ENCODE data around the gene RALB.

Gene RALB

GRCh38 chr2:120244656-120245519 is 7.8 kb upstream of the RALB start:
- Histone ChIP-seq H3K27me3 (ENCODE audit: insufficient read depth, low read length) (no peaks in the 10 kb centered on the region), H3K27ac (ENCODE audit: low read depth, low read length) (no peak overlapping the region), H3K4me3 (ENCODE audit: low read depth, low read length) (no peak overlapping the region), H3K36me3 (ENCODE audit: insufficient read depth, low read length) (no peaks in the 10 kb centered on the region), H3K4me1 (ENCODE audit: control insufficient read depth, insufficient read depth, low read length, unreplicated experiment) (peaks cover 11% of the 10 kb centered on the region), H3K79me2 (ENCODE audit: control insufficient read depth, insufficient read depth, low read length, unreplicated experiment) (no peaks in the 10 kb centered on the region), H2AFZ (ENCODE audit: low read length, unreplicated experiment) (no peak overlapping the region)

GRCh38 chr2:120245520-120246332 is 6.9 kb upstream of the RALB start:
- peaks cover 7% of the 10 kb centered on the region for H3K4me1 ChIP-seq (ENCODE audit: control insufficient read depth, insufficient read depth, low read length, unreplicated experiment)

GRCh38 chr2:120246546-120247300 is 5.9 kb upstream of the RALB start:
- H3K79me2 ChIP-seq (ENCODE audit: control insufficient read depth, insufficient read depth, low read length, unreplicated experiment): no peaks in the 10 kb centered on the region
- H2AFZ ChIP-seq (ENCODE audit: low read length, unreplicated experiment): no peak overlapping the region
- no peak overlapping the region for H3K27ac ChIP-seq (ENCODE audit: low read depth, low read length)
- no peaks in the 10 kb centered on the region for H3K27me3 ChIP-seq (ENCODE audit: insufficient read depth, low read length)
- no peaks in the 10 kb centered on the region for H3K36me3 ChIP-seq (ENCODE audit: insufficient read depth, low read length)
- H3K4me1 ChIP-seq (ENCODE audit: control insufficient read depth, insufficient read depth, low read length, unreplicated experiment): peaks cover 9% of the 10 kb centered on the region
- no peak overlapping the region for H3K4me3 ChIP-seq (ENCODE audit: low read depth, low read length)

More at GRCh38 chr2:120245520-120246332, 6.9 kb upstream of the RALB start:
- no peaks in the 10 kb centered on the region for H3K27me3 ChIP-seq (ENCODE audit: insufficient read depth, low read length)
- H2AFZ ChIP-seq (ENCODE audit: low read length, unreplicated experiment): no peak overlapping the region
- H3K79me2 ChIP-seq (ENCODE audit: control insufficient read depth, insufficient read depth, low read length, unreplicated experiment): no peaks in the 10 kb centered on the region
- no peak overlapping the region for H3K4me3 ChIP-seq (ENCODE audit: low read depth, low read length)
- no peak overlapping the region for H3K27ac ChIP-seq (ENCODE audit: low read depth, low read length)
- H3K36me3 ChIP-seq (ENCODE audit: insufficient read depth, low read length): no peaks in the 10 kb centered on the region

- Histone ChIP-seq H3K27me3 (ENCODE audit: insufficient read depth, low read length) (no peaks in the 10 kb centered on the region), H3K27ac (ENCODE audit: low read depth, low read length) (no peak overlapping the region), H3K79me2 (ENCODE audit: control insufficient read depth, insufficient read depth, low read length, unreplicated experiment) (no peaks in the 10 kb centered on the region), H2AFZ (ENCODE audit: low read length, unreplicated experiment) (no peak overlapping the region), H3K4me3 (ENCODE audit: low read depth, low read length) (no peak overlapping the region), H3K4me1 (ENCODE audit: control insufficient read depth, insufficient read depth, low read length, unreplicated experiment) (peaks cover 12% of the 10 kb centered on the region), H3K36me3 (ENCODE audit: insufficient read depth, low read length) (no peaks in the 10 kb centered on the region)
Measured at GRCh38 chr2:120247851-120248250, 4.8 kb upstream of the RALB start.

- no peak overlapping the region for H2AFZ ChIP-seq (ENCODE audit: low read length, unreplicated experiment)
- H3K27me3 ChIP-seq (ENCODE audit: insufficient read depth, low read length): no peaks in the 10 kb centered on the region
- peaks cover 17% of the 10 kb centered on the region for H3K4me1 ChIP-seq (ENCODE audit: control insufficient read depth, insufficient read depth, low read length, unreplicated experiment)
- H3K4me3 ChIP-seq (ENCODE audit: low read depth, low read length): no peak overlapping the region
- H3K79me2 ChIP-seq (ENCODE audit: control insufficient read depth, insufficient read depth, low read length, unreplicated experiment): peaks cover 26% of the 10 kb centered on the region
- H3K27ac ChIP-seq (ENCODE audit: low read depth, low read length): no peak overlapping the region
- no peaks in the 10 kb centered on the region for H3K36me3 ChIP-seq (ENCODE audit: insufficient read depth, low read length)
Measured at GRCh38 chr2:120250640-120251039, 2.0 kb upstream of the RALB start.

GRCh38 chr2:120251078-120251477 is 1.6 kb upstream of the RALB start:
- no peak overlapping the region for H3K4me3 ChIP-seq (ENCODE audit: low read depth, low read length)
- no peaks in the 10 kb centered on the region; the same call in 1 of the 2 replicates for H3K36me3 ChIP-seq (ENCODE audit: insufficient read depth, low read length)
- H3K27ac ChIP-seq (ENCODE audit: low read depth, low read length): no peak overlapping the region
- no peaks in the 10 kb centered on the region for H3K27me3 ChIP-seq (ENCODE audit: insufficient read depth, low read length)
- H3K79me2 ChIP-seq (ENCODE audit: control insufficient read depth, insufficient read depth, low read length, unreplicated experiment): peaks cover 31% of the 10 kb centered on the region
- H3K4me1 ChIP-seq (ENCODE audit: control insufficient read depth, insufficient read depth, low read length, unreplicated experiment): peaks cover 14% of the 10 kb centered on the region
- no peak overlapping the region for H2AFZ ChIP-seq (ENCODE audit: low read length, unreplicated experiment)

GRCh38 chr2:120251880-120252224 is 800 bp upstream of the RALB start:
- Histone ChIP-seq H2AFZ (ENCODE audit: low read length, unreplicated experiment) (peak overlapping the region; percentile 5), H3K4me3 (ENCODE audit: low read depth, low read length) (peak overlapping the region; percentile 93), H3K4me1 (ENCODE audit: control insufficient read depth, insufficient read depth, low read length, unreplicated experiment) (peaks cover 20% of the 10 kb centered on the region), H3K27me3 (ENCODE audit: insufficient read depth, low read length) (no peaks in the 10 kb centered on the region), H3K27ac (ENCODE audit: low read depth, low read length) (no peak overlapping the region), H3K79me2 (ENCODE audit: control insufficient read depth, insufficient read depth, low read length, unreplicated experiment) (peaks cover 38% of the 10 kb centered on the region), H3K36me3 (ENCODE audit: insufficient read depth, low read length) (no peaks in the 10 kb centered on the region; the same call in 1 of the 2 replicates)

GRCh38 chr2:120253021-120253882 is 600 bp downstream of the RALB start:
- Histone ChIP-seq H3K4me3 (ENCODE audit: low read depth, low read length) (peak overlapping the region; percentile 93), H3K79me2 (ENCODE audit: control insufficient read depth, insufficient read depth, low read length, unreplicated experiment) (peaks cover 52% of the 10 kb centered on the region), H3K36me3 (ENCODE audit: insufficient read depth, low read length) (peaks cover 3% of the 10 kb centered on the region; the same call in 1 of the 2 replicates), H3K27ac (ENCODE audit: low read depth, low read length) (peak overlapping the region; percentile 66), H3K4me1 (ENCODE audit: control insufficient read depth, insufficient read depth, low read length, unreplicated experiment) (peaks cover 27% of the 10 kb centered on the region), H2AFZ (ENCODE audit: low read length, unreplicated experiment) (peak overlapping the region; percentile 73), H3K27me3 (ENCODE audit: insufficient read depth, low read length) (no peaks in the 10 kb centered on the region)

GRCh38 chr2:120254178-120254577 is 1.5 kb downstream of the RALB start:
- no peak overlapping the region for H3K27ac ChIP-seq (ENCODE audit: low read depth, low read length)
- peak overlapping the region; percentile 93 for H3K4me3 ChIP-seq (ENCODE audit: low read depth, low read length)
- peaks cover 7% of the 10 kb centered on the region; the same call in 1 of the 2 replicates for H3K36me3 ChIP-seq (ENCODE audit: insufficient read depth, low read length)
- no peak overlapping the region for H2AFZ ChIP-seq (ENCODE audit: low read length, unreplicated experiment)
- H3K27me3 ChIP-seq (ENCODE audit: insufficient read depth, low read length): no peaks in the 10 kb centered on the region
- H3K79me2 ChIP-seq (ENCODE audit: control insufficient read depth, insufficient read depth, low read length, unreplicated experiment): peaks cover 57% of the 10 kb centered on the region
- peaks cover 27% of the 10 kb centered on the region for H3K4me1 ChIP-seq (ENCODE audit: control insufficient read depth, insufficient read depth, low read length, unreplicated experiment)

Measured in ACC112 (cell line).